Midbrain (tissue), 1 donor: ENCODE data around the gene HOXC6.

Experiments used
- DNase-seq: peaks from one replicate; lab custom pipeline; 2025; lab: John Stamatoyannopoulos, UW

Gene HOXC6

DNA sequence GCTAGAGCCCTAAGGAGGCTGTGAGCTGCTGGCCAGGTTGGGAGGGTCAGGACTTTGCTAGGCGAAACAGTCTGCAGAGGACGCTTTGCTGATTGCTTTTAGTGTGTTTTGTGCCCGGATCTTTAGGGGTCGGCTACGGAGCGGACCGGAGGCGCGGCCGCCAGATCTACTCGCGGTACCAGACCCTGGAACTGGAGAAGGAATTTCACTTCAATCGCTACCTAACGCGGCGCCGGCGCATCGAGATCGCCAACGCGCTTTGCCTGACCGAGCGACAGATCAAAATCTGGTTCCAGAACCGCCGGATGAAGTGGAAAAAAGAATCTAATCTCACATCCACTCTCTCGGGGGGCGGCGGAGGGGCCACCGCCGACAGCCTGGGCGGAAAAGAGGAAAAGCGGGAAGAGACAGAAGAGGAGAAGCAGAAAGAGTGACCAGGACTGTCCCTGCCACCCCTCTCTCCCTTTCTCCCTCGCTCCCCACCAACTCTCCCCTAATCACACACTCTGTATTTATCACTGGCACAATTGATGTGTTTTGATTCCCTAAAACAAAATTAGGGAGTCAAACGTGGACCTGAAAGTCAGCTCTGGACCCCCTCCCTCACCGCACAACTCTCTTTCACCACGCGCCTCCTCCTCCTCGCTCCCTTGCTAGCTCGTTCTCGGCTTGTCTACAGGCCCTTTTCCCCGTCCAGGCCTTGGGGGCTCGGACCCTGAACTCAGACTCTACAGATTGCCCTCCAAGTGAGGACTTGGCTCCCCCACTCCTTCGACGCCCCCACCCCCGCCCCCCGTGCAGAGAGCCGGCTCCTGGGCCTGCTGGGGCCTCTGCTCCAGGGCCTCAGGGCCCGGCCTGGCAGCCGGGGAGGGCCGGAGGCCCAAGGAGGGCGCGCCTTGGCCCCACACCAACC lies 1.5 kb downstream of the HOXC6 start:
- DNase-seq = no peak

DNA sequence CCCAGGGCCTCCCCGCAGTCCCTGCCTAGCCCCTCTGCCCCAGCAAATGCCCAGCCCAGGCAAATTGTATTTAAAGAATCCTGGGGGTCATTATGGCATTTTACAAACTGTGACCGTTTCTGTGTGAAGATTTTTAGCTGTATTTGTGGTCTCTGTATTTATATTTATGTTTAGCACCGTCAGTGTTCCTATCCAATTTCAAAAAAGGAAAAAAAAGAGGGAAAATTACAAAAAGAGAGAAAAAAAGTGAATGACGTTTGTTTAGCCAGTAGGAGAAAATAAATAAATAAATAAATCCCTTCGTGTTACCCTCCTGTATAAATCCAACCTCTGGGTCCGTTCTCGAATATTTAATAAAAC lies 2.2 kb downstream of the HOXC6 start:
- no peak for DNase-seq

DNA sequence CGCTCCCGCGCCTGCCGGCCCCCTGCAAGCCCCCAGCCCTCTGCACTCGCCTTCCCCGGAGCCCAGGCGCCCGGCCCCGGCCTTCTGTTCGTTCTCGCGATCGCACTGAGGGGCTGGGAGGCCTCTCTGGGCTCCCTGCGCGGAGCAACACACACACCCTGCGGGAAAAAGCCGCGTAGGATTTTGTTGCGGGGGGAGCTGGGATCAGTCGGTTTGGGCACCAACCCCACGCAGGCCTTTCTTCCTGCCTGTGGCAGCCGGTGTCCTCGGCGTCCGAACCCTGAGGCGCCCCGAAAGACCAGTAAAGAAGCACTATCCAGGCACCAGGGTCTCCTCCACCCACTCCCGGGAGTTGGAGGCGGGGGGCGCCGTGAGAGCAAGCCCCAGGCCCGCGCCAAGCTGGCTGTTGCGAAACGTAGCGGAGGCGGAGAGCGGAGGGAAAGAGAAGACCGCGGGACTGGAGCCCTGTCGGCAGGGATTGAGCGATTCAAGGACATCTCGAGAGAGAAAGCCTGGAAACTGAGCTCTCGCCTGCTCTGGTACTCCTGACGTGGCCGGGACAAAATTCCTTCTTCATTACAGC lies 2.7 kb downstream of the HOXC6 start:
- no peak for DNase-seq

DNA sequence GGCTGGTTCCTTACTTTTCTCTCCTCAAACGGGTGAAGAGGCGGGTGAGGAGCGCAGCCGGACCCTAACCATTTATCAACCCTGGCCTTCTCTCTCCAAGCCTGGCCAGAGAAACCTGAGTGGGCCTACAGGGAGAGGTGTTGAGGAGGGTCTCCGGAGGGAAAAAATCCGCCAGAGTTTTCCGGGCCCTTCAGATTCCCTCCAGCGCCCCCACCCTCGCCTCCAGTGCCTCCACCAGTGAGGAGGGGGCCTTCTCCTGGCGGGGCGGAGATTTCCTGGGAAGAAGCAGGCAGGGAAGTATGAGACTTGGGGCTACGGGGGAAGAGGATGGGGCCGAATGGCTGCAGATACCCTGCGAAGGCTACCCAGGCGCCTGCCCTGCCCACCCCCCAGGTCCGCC lies 3.2 kb downstream of the HOXC6 start:
- no peak for DNase-seq

DNA sequence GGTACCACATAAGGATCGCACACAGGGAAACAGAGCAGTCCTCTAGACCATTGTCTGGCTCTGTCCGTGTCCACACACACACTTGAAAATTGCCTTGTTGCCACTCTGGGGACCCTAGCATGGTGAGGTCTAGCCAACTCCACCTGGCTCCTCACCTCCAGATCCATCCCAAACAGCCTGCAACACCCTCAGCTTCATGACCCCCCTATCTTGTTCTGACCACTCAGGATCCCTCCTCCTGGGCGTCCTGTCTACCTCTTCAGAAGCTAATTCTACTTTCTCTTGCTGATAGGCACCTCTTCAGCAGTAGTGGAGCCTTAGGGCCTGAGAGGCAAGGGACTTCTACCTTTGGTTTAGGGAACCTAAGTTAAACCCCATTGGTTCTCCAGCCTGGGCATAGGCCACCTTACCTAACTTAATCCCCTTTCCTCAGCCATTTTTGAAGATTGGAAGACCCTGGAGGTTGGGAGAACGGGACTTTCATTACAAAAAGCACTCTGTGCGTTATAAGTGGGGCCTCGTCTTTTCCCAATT lies 3.9 kb downstream of the HOXC6 start:
- no peak for DNase-seq

DNA sequence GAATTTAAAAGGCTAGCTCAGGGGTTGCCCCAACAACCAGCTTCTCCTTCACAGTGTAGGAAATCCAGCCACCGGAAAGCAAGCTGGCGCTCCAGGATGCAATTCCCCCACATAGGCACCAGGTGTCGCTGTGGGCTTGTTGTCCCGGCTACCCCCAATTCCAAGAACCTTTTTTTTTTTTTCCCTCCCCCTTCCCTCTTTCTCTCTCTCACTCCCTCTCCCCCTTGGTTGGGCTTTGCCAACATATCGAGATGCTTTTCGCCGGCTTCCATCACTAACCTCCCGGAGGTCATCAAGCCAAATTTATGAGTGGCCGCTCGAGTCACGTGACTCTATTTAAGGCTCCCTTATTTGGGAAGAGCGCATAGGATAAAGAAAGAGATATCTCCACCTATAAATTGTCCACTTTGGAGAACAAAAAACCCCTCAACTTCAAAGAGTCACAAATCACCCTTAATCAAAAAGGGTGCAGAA lies 4.4 kb downstream of the HOXC6 start, which contains the start of gene HOXC5:
TSS of gene HOXC5 (plus strand) at position 424 of the 474 bp plus-strand sequence. CDS start 73 bp downstream, outside the sequence.
- DNase-seq = peak; percentile 49

DNA sequence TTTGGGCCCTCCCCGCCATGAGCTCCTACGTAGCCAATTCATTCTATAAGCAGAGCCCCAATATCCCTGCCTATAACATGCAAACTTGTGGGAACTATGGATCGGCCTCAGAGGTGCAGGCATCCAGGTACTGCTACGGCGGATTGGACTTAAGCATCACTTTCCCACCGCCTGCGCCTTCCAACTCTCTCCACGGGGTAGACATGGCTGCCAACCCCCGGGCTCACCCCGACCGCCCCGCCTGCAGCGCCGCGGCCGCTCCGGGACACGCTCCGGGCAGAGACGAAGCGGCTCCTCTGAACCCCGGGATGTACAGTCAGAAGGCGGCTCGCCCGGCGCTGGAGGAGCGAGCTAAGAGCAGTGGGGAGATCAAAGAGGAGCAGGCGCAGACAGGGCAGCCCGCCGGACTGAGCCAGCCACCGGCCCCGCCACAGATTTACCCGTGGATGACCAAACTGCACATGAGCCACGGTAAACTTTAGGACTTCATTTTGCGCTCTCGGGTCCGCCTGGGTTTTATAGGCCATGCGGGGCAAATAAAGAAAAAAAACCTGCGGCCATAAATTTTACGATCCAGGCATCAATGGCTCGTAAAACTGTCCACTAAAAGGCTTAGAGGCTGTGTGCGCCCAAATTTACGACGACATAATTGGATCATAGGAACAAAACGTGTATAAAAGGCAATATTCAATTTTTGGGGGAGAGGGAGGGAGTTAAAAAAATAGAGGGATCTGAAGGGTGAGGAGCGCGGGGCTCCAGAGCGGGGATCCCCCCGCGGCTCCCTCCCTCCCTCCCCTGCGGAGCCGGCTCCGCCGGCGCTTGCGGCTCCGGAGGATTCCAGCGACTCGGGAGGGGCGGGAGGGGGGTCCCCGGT lies 5.1 kb downstream of the HOXC6 start:
- no peak for DNase-seq

DNA sequence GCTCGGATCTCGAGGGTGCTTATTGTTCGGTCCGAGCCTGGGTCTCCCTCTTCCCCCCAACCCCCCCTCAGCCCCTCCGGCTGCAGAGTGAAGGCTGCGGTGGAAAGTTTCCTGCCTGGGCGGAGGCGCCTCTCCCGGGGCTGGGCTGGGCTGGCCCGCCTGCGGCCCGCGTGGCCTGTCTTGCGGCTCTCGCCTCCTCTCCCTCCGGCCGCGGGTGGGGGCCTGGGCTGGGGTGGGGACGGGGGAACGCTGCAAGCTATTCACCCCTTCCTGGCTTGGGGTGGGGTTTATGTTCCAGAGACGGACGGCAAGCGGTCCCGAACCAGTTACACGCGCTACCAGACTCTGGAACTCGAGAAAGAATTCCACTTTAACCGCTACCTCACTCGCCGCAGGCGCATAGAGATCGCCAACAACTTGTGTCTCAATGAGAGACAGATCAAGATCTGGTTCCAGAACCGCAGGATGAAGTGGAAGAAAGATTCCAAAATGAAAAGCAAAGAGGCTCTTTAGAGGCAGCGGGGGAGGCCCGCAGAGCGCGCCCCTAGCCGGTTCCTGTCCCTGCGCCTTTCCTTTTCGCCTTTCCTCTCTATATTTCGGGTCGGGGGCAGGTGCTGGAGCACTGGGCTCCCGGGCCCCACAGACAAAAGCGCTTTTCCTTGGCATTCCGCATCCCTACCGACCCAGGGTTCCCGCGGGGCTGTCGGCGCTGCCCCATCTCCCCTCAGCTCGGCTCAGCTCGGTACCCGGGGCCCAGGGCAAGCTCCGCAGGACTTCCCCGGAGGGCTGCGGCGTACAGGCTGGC lies 5.9 kb downstream of the HOXC6 start:
- DNase-seq = no peak

DNA sequence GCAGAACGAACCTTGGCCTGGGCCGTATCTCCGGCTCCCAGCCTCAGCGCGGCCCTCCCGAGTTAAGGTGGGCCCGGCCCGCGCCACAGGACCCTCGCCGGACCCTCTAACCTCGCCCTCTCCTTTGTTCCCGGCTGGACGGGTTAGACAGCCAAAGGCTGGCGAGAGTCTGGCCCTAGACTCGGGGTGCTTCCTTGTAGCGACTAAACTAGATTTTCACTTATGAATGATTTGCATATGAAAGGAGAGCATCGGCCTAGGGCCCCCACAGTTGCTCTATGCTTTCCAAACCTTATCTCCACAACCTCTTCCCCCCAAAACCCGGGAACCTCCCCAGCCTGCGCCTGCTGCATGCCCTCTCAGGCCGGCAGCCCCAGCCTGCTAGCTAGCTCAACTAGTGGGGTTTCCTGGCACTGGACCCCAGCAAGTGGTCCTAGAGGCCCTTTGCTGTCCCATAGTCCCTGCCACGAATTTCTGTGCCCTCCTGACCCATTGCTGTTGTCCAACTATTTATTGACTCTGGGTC lies 6.6 kb downstream of the HOXC6 start:
- DNase-seq = no peak

DNA sequence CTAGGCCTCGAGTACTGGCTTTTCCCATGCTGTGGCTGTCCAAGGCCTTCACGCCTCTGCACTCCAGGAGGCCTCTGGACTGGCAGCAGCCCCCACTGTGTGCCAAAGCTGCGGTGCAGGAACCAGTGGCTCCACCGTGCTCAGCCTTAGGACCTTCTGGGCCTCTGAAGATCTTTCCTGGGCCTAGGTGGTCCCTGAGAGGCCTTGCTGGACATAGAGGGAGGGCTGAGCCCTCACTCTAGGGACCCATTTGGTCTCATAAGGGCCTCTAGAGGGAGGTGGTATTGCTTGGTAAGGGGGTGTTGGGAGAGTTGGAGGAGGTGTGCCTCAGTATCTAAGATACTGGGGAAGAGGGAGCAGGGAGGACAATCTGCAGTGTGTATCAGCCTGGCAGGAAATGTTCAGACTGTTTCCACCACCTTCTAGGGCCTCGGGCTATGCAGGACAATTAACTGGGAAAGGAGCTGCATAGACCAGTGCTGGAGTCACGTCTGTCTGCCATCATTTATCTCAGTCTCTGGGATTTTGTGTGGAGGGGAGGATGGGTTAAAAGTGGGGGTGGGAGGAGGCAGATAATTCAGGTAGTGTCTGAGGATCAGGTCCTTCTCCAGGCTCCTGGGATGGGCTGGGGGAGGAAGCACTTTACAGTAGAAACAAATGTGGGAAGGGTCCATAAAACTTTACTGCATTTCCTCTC lies 7.5 kb downstream of the HOXC6 start:
- no peak for DNase-seq

DNA sequence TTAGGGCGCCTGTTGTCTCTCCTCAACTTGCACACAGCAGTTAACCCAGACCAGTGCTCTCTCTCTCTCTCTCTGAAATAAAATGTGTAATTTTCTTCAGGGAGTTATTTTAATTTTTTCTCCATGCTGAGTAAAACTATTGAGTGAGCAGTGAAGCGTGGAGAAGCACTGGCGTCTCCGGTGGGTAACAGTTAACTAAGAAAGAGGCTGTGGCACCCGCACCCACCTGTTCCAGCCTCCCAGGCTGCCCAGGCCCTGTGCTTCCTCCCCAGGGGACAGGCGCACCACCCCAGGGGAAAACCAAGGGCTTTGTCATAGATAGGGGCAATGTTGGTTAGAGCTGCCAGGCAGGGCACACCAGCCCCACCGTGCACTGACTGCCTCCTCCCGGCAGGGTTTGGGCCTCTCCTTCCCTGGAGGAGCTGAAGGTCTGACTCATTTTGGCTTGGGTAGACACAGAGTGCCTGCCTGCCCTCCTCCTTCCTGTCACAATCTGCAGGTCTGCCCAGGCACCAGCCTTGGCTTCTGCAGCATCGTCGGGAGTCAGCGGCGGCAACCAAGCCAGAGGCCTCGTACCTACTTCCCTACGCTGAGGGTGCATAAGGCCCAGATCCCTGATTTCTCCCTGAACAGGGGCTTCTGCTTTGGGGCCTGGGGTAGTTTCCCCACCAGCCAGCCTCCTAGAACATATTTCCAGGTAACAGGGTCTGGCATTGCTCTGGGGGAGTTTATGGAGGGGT lies 8.6 kb downstream of the HOXC6 start:
- DNase-seq = no peak

DNA sequence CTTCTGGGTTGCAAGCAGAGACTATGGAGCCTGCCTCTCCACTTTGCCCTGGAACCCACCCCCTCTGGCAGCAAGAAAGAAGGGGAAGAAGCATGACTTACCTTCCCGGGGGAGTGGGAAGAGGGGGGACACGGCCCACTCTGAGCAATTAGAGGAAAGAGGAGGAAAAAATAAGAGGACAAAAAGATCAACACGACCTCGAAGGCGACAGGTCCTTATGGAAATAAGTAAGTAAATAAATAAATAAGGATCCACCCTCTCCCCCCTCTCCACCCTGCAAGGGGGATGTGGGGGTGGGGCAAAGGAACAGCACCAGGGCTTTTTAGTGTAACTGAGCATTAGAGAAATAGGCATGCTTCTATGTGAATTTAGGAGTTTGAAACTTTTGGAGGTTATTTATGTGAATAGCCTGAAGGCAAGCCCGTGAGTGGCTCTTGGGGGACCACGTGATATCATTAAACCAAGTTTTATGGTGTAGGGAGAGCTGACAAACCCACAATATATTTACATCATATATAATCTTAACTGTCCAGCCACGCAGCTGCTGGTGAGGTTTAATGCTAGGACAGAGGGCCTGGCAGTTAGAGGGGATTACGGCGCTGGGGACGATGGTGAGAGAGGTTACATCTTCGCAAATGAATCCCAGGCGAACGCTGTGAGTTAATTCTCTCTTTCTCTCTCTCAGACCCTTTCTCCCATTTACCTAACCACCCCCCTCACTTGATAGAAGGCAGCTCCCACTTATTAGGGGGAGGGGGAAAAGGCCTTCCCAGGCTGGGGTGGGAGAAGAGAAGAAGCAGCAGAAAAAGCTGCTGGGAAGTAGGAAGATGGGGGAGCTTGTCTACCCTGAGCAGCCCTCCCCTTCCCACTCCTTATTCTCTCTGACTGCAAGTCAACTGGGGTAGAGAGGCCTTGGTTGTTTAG lies 9.4 kb downstream of the HOXC6 start:
- no peak for DNase-seq

DNA sequence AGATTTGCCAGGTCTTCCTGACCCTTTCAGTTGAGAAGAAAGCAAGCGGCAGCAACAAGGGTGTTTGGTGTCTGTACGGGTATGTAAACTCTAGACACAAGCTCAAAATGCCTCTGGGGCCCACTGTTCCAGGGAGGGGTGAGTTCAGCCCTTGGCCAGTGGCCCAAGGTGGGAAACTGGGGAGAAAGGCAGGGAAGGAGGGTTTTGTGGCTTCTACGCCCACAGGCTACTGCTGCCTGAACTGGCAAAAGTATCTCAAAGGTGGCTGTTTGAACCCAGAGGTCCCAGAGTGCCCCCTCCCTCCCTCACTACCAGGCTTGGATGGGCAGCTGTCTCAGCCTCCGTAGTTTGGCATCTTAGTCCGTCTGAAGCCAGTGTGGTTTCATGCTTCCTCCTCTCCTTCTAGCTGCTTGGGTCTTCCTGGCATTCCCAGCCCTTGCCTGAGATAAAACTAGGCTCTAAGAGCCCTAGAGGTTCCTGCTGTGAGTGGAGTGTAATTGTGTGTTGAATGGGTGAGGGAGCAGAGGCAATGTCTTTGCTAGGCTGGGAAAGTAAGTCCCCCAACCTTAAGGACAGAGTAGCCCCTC lies 10.1 kb downstream of the HOXC6 start:
- DNase-seq = no peak

DNA sequence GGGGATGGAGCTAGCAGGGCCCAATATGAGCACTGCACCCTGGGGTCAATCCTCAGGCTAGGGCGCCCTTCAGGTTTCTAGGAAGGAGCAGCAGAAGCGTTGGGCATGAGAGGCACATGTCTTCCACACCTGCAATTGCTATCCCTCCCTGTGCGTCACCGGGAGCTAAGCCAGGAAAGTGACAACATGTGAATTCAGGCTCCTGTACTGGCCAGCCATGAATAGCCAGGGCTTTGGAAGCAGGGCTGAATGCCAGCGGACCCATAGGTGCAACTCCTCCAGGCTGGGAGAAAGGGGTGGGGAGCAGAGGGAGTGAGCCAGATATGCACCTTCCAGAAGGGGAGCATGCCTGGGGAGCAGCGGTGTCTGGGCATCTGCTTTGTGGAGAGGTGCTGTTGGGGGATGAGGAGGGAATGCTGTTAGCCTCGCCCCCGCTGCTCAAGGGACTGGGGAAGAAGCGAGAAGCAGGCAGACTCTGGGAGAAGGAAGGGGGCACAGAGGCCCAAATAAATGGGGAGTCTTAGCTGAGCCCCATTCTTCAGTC lies 10.7 kb downstream of the HOXC6 start:
- DNase-seq = no peak

DNA sequence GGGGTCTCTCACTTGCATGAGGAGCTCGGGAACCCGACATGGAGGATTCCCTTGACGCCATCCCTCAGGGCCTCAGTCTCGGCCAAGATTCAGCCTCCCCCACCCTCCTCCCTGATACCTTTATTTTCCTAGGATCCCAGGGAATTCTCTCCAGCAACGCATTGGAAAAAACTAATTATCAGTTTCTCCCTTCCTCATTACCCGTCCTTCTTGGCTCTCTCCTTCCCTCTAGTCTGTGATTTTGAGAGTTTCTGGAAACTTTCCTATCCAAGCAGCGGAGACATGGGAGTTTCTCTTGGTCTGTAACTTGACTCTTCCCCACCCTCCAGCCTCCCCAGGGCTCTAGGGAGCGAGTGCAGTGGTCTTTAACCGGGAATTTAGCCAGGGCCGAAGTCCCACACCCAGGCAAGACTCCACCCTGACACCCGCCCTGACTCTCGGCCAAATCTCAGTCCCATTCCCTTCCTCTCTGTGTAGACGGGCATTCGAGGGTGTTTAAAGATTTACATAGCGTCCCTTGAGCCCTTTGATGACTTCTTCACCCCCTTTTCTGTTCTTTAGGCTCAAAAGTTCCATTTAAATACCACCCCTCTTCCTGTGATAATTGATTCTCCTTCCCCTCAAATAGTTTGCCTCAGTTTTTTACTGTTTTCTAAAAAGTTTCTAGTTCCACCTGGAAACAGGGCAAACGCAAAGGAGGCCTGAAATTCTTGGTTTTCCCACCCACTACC lies 11.3 kb downstream of the HOXC6 start:
- DNase-seq = no peak

DNA sequence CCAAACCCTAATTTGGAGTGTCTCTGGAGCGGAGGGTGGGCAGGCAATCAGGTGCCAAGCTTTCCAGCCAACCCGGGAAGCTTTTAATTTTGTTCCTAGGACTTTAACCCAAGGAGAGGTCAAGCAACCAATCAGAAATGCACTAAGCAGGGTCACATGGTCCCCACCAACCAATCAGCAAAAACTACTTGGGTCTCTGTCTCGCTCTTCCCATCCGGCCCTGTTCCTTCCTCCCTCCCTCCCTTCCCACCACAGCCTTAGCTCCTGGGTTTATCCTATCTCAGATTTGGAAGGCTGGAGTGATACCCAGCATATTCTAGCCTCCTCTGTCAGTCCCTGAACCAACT lies 11.9 kb downstream of the HOXC6 start:
- no peak for DNase-seq

DNA sequence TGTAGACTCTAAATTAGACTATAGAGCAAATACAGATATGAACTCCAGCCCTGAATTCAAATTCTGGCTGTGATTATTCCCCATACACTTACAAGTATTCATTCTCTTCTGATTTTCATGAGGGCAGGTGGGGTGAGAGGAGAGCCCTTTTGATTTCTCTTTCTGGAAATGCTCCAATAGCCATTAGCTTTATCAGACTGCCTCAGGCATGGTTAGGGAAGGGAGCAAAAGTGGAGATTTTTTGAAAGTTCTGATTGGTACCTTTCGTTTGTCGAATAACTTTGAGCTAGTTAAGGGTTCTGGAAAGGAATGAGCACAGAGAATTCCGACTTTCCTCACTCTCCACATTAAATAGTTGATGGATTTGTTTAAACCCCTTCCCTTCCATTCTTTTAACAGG lies 12.4 kb downstream of the HOXC6 start:
- DNase-seq = no peak
